GM12891 (cell line): Measurements from ENCODE around the gene FGGY.

Source experiments
- POLR2A ChIP-seq: IDR thresholded peaks from 2 replicates; pipeline ENCODE4 v1.6.1; 2011; ENCODE audit warnings: low read depth, low read length, control low read depth
- POLR2AphosphoS5 ChIP-seq: IDR thresholded peaks from 2 replicates; pipeline ENCODE4 v1.6.1; 2011; ENCODE audit warnings: low read depth, low read length, control low read depth

- TF ChIP-seq POLR2AphosphoS5 (no peak), POLR2A (no peak)
These were observed 178.8 kb downstream of the FGGY start for GRCh38 chr1:59475737-59476136.
